ENCODE results near the gene CD300LD. TPM values are rescaled to one million over a fixed set of nuclear protein-coding genes. Genes with fewer than 3 reads are reported as not detected.

Gene CD300LD
- polyA plus RNA-seq, 2 of the 4 experiments (the other 2 are of a cell fraction) = not detected

- Histone ChIP-seq H3K4me2 (no peak overlapping the region), H3K27ac (no peak overlapping the region), H3K4me3 (no peak overlapping the region), H3K9me3 (no peaks in the 10 kb centered on the region; the same call in 2 of the 3 replicates), H3K4me1 (0 out of 3 replicates have a peak, but pooled peaks cover 3% of the 10 kb centered on the region)
- DNase-seq (ENCODE audit: low read depth in 1 of 2, low spot score in 1 of 2) (no peak), FAIRE-seq (no peak), ATAC-seq (no peak)
- 25% methylated on average over 8 of the region's 8 CpGs for WGBS (ENCODE audit: missing lambda C conversion rate)
- ChIA-PET POLR2A (no interaction called here), CTCF (interaction anchor here (0.7 to 15.1 kb wide), 11 partner anchors 9 to 236 kb away, joined by 3 to 142 read pairs (median 6); partner anchors contain the start of genes BTBD17, CD300E, CD300H and GPR142)
- TF ChIP-seq, protein P1, sequence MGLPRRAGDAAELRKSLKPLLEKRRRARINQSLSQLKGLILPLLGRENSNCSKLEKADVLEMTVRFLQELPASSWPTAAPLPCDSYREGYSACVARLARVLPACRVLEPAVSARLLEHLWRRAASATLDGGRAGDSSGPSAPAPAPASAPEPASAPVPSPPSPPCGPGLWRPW (IDR thresholded peaks at IDR 0.05) = no peak
- TF ChIP-seq GATA3 (IDR thresholded peaks at IDR 0.05; ENCODE audit: borderline replicate concordance) = no peak
- TF ChIP-seq HMGXB4 (CRISPR knock-in tag; IDR thresholded peaks at IDR 0.05; ENCODE audit: borderline replicate concordance) = no peak
- no peak for TF ChIP-seq FOXS1 (CRISPR knock-in tag; IDR thresholded peaks at IDR 0.05)
- TF ChIP-seq HEYL (CRISPR knock-in tag; IDR thresholded peaks at IDR 0.05) = no peak
These were observed 5.1 kb upstream of the CD300LD start for GRCh38 chr17:74597069-74597790.

- no peak for DNase-seq (ENCODE audit: low read depth in 1 of 2, low spot score in 1 of 2)
- ChIA-PET POLR2A (interaction anchor here (0.5 kb wide), 1 partner anchor 152 kb away, joined by 3 read pairs; no protein-coding TSS in a partner anchor), CTCF (interaction anchor here (0.6 to 15.1 kb wide), 8 partner anchors 7 to 226 kb away, joined by 3 to 142 read pairs (median 4); partner anchors contain the start of genes CD300H, GPR142 and RAB37)
- FAIRE-seq = no peak
- Histone ChIP-seq H3K4me2 (no peak overlapping the region), H3K27ac (no peak overlapping the region), H3K4me3 (no peak overlapping the region), H3K9me3 (peaks cover 3% of the 10 kb centered on the region; the same call in 1 of the 3 replicates), H3K4me1 (0 out of 3 replicates have a peak, but pooled peaks cover 3% of the 10 kb centered on the region)
- 49% methylated on average over 6 of the region's 6 CpGs for WGBS (ENCODE audit: missing lambda C conversion rate)
- TF ChIP-seq CHD2 (IDR thresholded peaks at IDR 0.05; ENCODE audit: low read length, partially characterized antibody) (no peak), EHF (CRISPR knock-in tag; IDR thresholded peaks at IDR 0.05) (no peak), ZNF302 (CRISPR knock-in tag; IDR thresholded peaks at IDR 0.05) (no peak), PHF8 (IDR thresholded peaks at IDR 0.05; ENCODE audit: borderline replicate concordance, low read depth) (no peak), POLR2AphosphoS2 (conservative IDR thresholded peaks at IDR 0.05; ENCODE audit: low read length) (no peak), MAFK (IDR thresholded peaks at IDR 0.05; ENCODE audit: partially characterized antibody) (no peak), TP53 (CRISPR knock-in tag; IDR thresholded peaks at IDR 0.05) (no peak), JUN (IDR thresholded peaks at IDR 0.05) (no peak), JUNB (IDR thresholded peaks at IDR 0.05) (no peak), HOXA7 (CRISPR knock-in tag; IDR thresholded peaks at IDR 0.05) (no peak), NPAS2 (CRISPR knock-in tag; IDR thresholded peaks at IDR 0.05; ENCODE audit: borderline replicate concordance) (no peak), HDAC2 (IDR thresholded peaks at IDR 0.05) (no peak), SMC3 (IDR thresholded peaks at IDR 0.05) (no peak), HMGXB4 (CRISPR knock-in tag; IDR thresholded peaks at IDR 0.05; ENCODE audit: borderline replicate concordance) (no peak)
- TF ChIP-seq, protein P2, sequence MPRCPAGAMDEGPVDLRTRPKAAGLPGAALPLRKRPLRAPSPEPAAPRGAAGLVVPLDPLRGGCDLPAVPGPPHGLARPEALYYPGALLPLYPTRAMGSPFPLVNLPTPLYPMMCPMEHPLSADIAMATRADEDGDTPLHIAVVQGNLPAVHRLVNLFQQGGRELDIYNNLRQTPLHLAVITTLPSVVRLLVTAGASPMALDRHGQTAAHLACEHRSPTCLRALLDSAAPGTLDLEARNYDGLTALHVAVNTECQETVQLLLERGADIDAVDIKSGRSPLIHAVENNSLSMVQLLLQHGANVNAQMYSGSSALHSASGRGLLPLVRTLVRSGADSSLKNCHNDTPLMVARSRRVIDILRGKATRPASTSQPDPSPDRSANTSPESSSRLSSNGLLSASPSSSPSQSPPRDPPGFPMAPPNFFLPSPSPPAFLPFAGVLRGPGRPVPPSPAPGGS (IDR thresholded peaks at IDR 0.05) = no peak
- TF ChIP-seq, protein P3, sequence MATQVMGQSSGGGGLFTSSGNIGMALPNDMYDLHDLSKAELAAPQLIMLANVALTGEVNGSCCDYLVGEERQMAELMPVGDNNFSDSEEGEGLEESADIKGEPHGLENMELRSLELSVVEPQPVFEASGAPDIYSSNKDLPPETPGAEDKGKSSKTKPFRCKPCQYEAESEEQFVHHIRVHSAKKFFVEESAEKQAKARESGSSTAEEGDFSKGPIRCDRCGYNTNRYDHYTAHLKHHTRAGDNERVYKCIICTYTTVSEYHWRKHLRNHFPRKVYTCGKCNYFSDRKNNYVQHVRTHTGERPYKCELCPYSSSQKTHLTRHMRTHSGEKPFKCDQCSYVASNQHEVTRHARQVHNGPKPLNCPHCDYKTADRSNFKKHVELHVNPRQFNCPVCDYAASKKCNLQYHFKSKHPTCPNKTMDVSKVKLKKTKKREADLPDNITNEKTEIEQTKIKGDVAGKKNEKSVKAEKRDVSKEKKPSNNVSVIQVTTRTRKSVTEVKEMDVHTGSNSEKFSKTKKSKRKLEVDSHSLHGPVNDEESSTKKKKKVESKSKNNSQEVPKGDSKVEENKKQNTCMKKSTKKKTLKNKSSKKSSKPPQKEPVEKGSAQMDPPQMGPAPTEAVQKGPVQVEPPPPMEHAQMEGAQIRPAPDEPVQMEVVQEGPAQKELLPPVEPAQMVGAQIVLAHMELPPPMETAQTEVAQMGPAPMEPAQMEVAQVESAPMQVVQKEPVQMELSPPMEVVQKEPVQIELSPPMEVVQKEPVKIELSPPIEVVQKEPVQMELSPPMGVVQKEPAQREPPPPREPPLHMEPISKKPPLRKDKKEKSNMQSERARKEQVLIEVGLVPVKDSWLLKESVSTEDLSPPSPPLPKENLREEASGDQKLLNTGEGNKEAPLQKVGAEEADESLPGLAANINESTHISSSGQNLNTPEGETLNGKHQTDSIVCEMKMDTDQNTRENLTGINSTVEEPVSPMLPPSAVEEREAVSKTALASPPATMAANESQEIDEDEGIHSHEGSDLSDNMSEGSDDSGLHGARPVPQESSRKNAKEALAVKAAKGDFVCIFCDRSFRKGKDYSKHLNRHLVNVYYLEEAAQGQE (IDR thresholded peaks at IDR 0.05) = no peak
- TF ChIP-seq, protein P1 (IDR thresholded peaks at IDR 0.05) = no peak
- no peak for ATAC-seq
These were observed 3.1 kb upstream of the CD300LD start for GRCh38 chr17:74595037-74595750.

Measured in A549 (cell line).